Glutamatergic neuron (in vitro differentiated cells): ENCODE measurements around the gene FRMD4A. TPM values are rescaled to one million over a fixed set of nuclear protein-coding genes. Genes with fewer than 3 reads are reported as not detected.
A peak's percentile ranks its signal among the peaks of the same experiment; 100 is the strongest.

Source experiments
- DNase-seq: peaks from one replicate; pipeline ENCODE4 v3.0.0; 2022
- H3K27ac Mint-ChIP-seq: one replicate; pipeline ENCODE4 v1.8.0; 2020; ENCODE audit warnings: mild to moderate bottlenecking, mixed read lengths, inconsistent platforms; ENCODE audit not compliant: unreplicated experiment
- H3K27me3 Mint-ChIP-seq: one replicate; pipeline ENCODE4 v1.8.0; 2020; ENCODE audit warnings: mild to moderate bottlenecking, moderate library complexity, mixed read lengths, inconsistent platforms; ENCODE audit not compliant: unreplicated experiment
- H3K36me3 Mint-ChIP-seq: one replicate; pipeline ENCODE4 v1.8.0; 2020; ENCODE audit warnings: mild to moderate bottlenecking, mixed read lengths, inconsistent platforms; ENCODE audit not compliant: unreplicated experiment
- H3K4me1 Mint-ChIP-seq: one replicate; pipeline ENCODE4 v1.8.0; 2020; ENCODE audit warnings: mild to moderate bottlenecking, low read depth, mixed read lengths, inconsistent platforms; ENCODE audit not compliant: unreplicated experiment
- H3K4me3 Mint-ChIP-seq: one replicate; pipeline ENCODE4 v1.8.0; 2020; ENCODE audit warnings: mild to moderate bottlenecking, mixed read lengths, inconsistent platforms; ENCODE audit not compliant: unreplicated experiment
- H3K9me3 Mint-ChIP-seq: one replicate; pipeline ENCODE4 v1.8.0; 2020; ENCODE audit warnings: mild to moderate bottlenecking, moderate library complexity, mixed read lengths, inconsistent platforms; ENCODE audit not compliant: unreplicated experiment
- CTCF ChIP-seq: fragments of 200-600 bp; sonication (generic); IDR thresholded peaks from one replicate; pipeline ENCODE4 v1.5.0; 2021; ENCODE audit not compliant: partially characterized antibody, unreplicated experiment
- total RNA-seq: library from RNA; stranded (reverse); fragmentation: NEBNext Ultra II Directional; extraction: Animal tissue kit (Norgen Biotek cat#: 25700); gene quantifications from one replicate; pipeline ENCODE4 v1.2.1, GENCODE V29; 2021; ENCODE audit not compliant: unreplicated experiment

Gene FRMD4A
- total RNA-seq, 1 donor from 2014 or later = 70.6 TPM

GRCh38 chr10:14302035-14302434 lies 28.7 kb downstream of the FRMD4A start:
- Mint-ChIP-seq H3K27me3 (no peaks in the 10 kb centered on the region), H3K27ac (no peak overlapping the region), H3K4me3 (no peak overlapping the region), H3K9me3 (no peaks in the 10 kb centered on the region), H3K4me1 (no peaks in the 10 kb centered on the region), H3K36me3 (no peaks in the 10 kb centered on the region)
- no peak for DNase-seq
- peak; percentile 51 for TF ChIP-seq CTCF

- no peaks in the 10 kb centered on the region for H3K27me3 Mint-ChIP-seq
- H3K36me3 Mint-ChIP-seq = no peaks in the 10 kb centered on the region
- TF ChIP-seq CTCF = no peak
- H3K4me3 Mint-ChIP-seq = no peak overlapping the region
- no peak for DNase-seq
- H3K9me3 Mint-ChIP-seq = no peaks in the 10 kb centered on the region
- H3K27ac Mint-ChIP-seq = no peak overlapping the region
- H3K4me1 Mint-ChIP-seq = peaks cover 13% of the 10 kb centered on the region
Observed at GRCh38 chr10:14299556-14299955, 31.2 kb downstream of the FRMD4A start.

GRCh38 chr10:14296065-14296709 lies 34.5 kb downstream of the FRMD4A start:
- H3K27me3 Mint-ChIP-seq = no peaks in the 10 kb centered on the region
- no peak overlapping the region for H3K4me3 Mint-ChIP-seq
- no peak for TF ChIP-seq CTCF
- peak overlapping the region; percentile 57 for H3K27ac Mint-ChIP-seq
- peak; percentile 16 for DNase-seq
- peaks cover 16% of the 10 kb centered on the region for H3K4me1 Mint-ChIP-seq
- H3K9me3 Mint-ChIP-seq = peaks cover 2% of the 10 kb centered on the region
- peaks cover 9% of the 10 kb centered on the region for H3K36me3 Mint-ChIP-seq

GRCh38 chr10:14294347-14295059 lies 36.2 kb downstream of the FRMD4A start:
- no peak for DNase-seq
- Mint-ChIP-seq H3K27me3 (no peaks in the 10 kb centered on the region), H3K4me3 (no peak overlapping the region), H3K27ac (peak overlapping the region; percentile 34), H3K9me3 (peaks cover 2% of the 10 kb centered on the region), H3K4me1 (peaks cover 16% of the 10 kb centered on the region), H3K36me3 (peaks cover 20% of the 10 kb centered on the region)
- TF ChIP-seq CTCF = no peak

GRCh38 chr10:14293526-14293925 lies 37.2 kb downstream of the FRMD4A start:
- no peak overlapping the region for H3K27ac Mint-ChIP-seq
- no peak for DNase-seq

More at GRCh38 chr10:14293526-14293925, 37.2 kb downstream of the FRMD4A start:
- Mint-ChIP-seq H3K4me3 (no peak overlapping the region), H3K27me3 (no peaks in the 10 kb centered on the region), H3K36me3 (peaks cover 20% of the 10 kb centered on the region), H3K4me1 (peaks cover 16% of the 10 kb centered on the region), H3K9me3 (peaks cover 2% of the 10 kb centered on the region)
- no peak for TF ChIP-seq CTCF
